Ectodermal cell (in vitro differentiated cells): ENCODE data around the gene SPEM2.
A peak's percentile ranks its signal among the peaks of the same experiment; 100 is the strongest.

Experiments
- H3K27ac ChIP-seq: 2 replicates; pipeline ENCODE4 v1.7.0; 2013; ENCODE audit warnings: mild to moderate bottlenecking, low read depth, low read length; ENCODE audit not compliant: insufficient read depth, poor library complexity, severe bottlenecking
- H3K27me3 ChIP-seq: 2 replicates; pipeline ENCODE4 v1.7.0; 2013; ENCODE audit warnings: mild to moderate bottlenecking, low read length; ENCODE audit not compliant: insufficient read depth, control insufficient read depth, poor library complexity, severe bottlenecking
- H3K36me3 ChIP-seq: one replicate; pipeline ENCODE4 v1.7.0; 2013; ENCODE audit warnings: low read length; ENCODE audit not compliant: control insufficient read depth, insufficient read depth
- H3K4me1 ChIP-seq: one replicate; pipeline ENCODE4 v1.7.0; 2013; ENCODE audit warnings: low read length; ENCODE audit not compliant: control insufficient read depth, insufficient read depth
- H3K4me3 ChIP-seq: 2 replicates; pipeline ENCODE4 v1.7.0; 2013; ENCODE audit warnings: low read depth, low read length, control low read depth; ENCODE audit not compliant: insufficient read depth
- H3K9me3 ChIP-seq: 2 replicates; pipeline ENCODE4 v1.7.0; 2013; ENCODE audit warnings: mild to moderate bottlenecking, low read length, moderate library complexity; ENCODE audit not compliant: control insufficient read depth
- WGBS, 2 experiments: methylation state at CpG; one replicate each; pipeline ENCODE4 v1.1.7; 2013; ENCODE audit warnings: missing lambda C conversion rate in 2 of 2; 5-methylcytosine and 5-hydroxymethylcytosine counted together

SPEM2 gene

DNA sequence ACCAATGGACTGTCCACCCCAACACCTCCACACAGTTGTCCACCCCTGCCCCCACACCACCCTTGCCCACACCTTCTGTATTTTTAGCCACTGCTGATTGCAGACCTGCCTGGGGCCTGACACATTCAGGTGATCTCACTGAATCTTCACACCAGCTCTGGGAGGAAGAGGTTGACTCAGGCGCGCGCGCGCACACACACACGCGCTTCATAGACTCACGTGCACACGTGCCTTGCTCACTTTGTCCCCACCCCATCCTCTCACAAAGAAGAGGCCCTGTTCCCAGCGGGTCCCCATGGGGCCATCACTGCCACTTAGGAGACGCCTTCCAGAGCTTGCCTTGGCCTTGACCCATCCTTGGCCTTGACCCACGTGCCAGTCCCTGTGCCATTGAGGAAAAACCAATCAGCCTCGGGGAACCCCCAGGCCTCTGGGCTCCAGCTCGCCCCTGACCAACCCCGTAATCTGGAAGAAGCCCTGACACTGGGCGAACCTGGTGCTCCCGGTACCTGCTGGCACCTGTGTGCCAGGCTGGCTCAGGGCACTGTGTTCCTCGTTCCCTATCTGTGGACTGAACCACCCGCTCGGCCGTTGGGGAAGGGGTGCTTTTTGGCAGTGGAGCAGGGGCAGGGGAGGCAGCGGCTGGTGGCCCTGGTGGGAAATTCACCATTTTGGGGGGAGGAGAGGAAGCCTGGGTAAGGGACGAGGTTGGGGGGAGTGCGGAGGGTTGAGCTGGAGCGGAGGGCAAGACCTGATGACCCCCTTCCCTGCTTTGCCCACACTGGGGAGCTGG is 14.6 kb upstream of the SPEM2 start:
- Histone ChIP-seq H3K4me3 (no peak overlapping the region), H3K4me1 (peaks cover 22% of the 10 kb centered on the region), H3K36me3 (peaks cover 36% of the 10 kb centered on the region), H3K9me3 (no peaks in the 10 kb centered on the region), H3K27me3 (no peaks in the 10 kb centered on the region), H3K27ac (no peak overlapping the region)
- 95 to 96% methylated on average over 25 of the region's 25 CpGs for WGBS, 2 experiments

DNA sequence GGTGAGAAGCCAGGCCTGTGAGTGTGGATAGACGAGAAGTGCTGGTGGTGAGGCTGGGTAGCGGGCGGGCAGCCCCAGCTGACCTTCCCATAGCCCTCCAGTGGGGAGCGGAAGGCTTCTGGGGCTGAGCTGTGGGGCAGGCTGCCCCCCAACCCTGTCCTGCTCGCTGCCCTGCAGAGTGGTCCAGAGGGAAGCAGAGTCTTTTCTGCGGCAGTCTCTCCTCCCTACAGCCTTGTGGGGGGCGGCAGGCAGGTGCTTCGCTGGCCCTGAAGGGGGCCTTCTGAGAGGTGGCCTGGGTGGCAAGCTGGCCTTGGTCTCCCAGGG is 14.0 kb upstream of the SPEM2 start:
- Histone ChIP-seq H3K27ac (no peak overlapping the region), H3K36me3 (peaks cover 37% of the 10 kb centered on the region), H3K4me1 (peaks cover 19% of the 10 kb centered on the region), H3K9me3 (no peaks in the 10 kb centered on the region), H3K27me3 (no peaks in the 10 kb centered on the region), H3K4me3 (no peak overlapping the region)
- 89 to 93% methylated on average over 8 of the region's 8 CpGs for WGBS, 2 experiments

DNA sequence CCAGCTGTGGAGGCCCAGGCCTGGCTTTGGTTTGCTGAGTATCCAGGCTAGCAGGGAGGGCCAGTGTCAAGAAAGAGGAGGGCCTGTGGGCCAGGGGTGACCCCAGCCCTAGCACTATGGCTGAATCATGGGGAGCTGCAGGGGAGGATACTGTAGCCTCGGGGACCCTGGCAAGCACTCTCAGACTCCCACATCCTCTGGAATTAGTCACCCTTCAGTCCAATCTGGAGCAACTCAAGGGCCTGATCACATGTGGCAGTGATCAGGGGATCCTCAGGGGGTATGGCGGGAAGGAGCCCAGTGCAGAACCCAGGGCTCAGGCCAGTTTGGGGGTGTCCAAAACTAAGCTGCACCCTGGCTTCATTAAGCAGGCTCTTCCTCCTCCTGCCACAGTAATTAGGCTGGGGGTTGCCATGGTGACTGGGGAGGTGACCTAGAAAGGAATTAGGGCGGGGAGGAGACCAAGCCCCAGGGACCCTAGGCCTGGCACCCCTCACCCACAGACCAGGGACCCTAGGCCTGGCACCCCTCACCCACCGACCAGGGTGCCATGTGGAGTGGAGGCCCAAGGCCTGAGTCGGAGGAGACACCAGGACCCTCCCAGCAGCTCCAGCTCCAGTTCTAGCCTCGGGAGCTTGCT is 11.9 kb upstream of the SPEM2 start:
- Histone ChIP-seq H3K36me3 (peaks cover 36% of the 10 kb centered on the region), H3K4me3 (no peak overlapping the region), H3K27ac (no peak overlapping the region), H3K4me1 (peaks cover 15% of the 10 kb centered on the region), H3K27me3 (no peaks in the 10 kb centered on the region), H3K9me3 (no peaks in the 10 kb centered on the region)
- WGBS, 2 experiments, result 89 to 94% methylated on average over 6 of the region's 6 CpGs

DNA sequence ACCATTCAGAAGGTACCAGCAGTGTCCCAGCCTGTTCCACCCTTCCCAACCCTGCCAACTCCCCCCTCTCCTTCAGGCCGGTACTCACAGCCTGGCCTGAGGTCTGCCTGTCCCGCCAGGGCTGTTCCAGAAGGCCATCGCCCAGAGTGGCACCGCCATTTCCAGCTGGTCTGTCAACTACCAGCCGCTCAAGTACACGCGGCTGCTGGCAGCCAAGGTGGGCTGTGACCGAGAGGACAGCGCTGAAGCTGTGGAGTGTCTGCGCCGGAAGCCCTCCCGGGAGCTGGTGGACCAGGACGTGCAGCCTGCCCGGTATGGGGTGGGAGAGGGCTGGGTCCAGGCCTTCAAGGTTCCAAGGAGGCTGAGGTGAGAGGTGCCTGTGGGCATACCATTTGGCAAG is 10.6 kb upstream of the SPEM2 start:
- Histone ChIP-seq H3K27ac (no peak overlapping the region), H3K4me1 (peaks cover 28% of the 10 kb centered on the region), H3K4me3 (no peak overlapping the region), H3K9me3 (no peaks in the 10 kb centered on the region), H3K36me3 (peaks cover 23% of the 10 kb centered on the region), H3K27me3 (no peaks in the 10 kb centered on the region)
- WGBS, 2 experiments, result 88% methylated on average over 14 of the region's 14 CpGs

DNA sequence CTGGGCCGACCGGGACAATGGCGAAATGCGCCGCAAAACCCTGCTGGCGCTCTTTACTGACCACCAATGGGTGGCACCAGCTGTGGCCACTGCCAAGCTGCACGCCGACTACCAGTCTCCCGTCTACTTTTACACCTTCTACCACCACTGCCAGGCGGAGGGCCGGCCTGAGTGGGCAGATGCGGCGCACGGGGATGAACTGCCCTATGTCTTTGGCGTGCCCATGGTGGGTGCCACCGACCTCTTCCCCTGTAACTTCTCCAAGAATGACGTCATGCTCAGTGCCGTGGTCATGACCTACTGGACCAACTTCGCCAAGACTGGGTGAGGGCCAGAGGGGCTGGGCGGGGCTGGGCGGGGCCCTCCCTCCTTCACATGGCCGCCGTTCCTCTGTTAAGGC is 9.6 kb upstream of the SPEM2 start:
- 95% methylated on average over 23 of the region's 23 CpGs for WGBS, 2 experiments

DNA sequence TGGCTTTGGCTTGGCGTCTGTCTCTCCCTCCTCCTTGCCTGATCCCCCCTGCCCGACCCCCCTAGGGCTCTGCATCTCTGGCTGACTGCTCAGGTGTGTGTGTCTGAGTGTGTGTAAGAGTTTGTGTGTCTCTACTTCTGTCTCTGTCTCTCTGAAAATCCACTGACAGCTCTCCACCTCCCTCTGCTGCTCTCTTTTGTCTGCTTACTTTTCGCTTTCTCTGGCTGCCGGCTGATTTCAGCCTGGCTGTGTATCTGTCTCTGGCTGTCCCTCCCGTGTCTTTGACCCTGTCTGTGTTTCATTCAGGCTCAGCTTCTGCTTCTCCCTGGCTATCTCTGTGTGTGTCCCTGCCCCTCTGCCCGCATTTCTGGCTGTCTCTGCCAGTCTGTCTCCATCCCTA is 9.1 kb upstream of the SPEM2 start:
- Histone ChIP-seq H3K27ac (no peak overlapping the region), H3K4me1 (peaks cover 40% of the 10 kb centered on the region), H3K9me3 (no peaks in the 10 kb centered on the region), H3K36me3 (peaks cover 12% of the 10 kb centered on the region), H3K4me3 (no peak overlapping the region), H3K27me3 (no peaks in the 10 kb centered on the region)
- WGBS, 2 experiments, result 85% methylated on average over 5 to 6 of the region's 6 CpGs

More for the DNA sequence above, 9.6 kb upstream of the SPEM2 start:
- H3K27me3 ChIP-seq, result no peaks in the 10 kb centered on the region
- H3K36me3 ChIP-seq, result peaks cover 13% of the 10 kb centered on the region
- H3K27ac ChIP-seq, result no peak overlapping the region
- peaks cover 37% of the 10 kb centered on the region for H3K4me1 ChIP-seq
- H3K9me3 ChIP-seq, result no peaks in the 10 kb centered on the region
- H3K4me3 ChIP-seq, result no peak overlapping the region

DNA sequence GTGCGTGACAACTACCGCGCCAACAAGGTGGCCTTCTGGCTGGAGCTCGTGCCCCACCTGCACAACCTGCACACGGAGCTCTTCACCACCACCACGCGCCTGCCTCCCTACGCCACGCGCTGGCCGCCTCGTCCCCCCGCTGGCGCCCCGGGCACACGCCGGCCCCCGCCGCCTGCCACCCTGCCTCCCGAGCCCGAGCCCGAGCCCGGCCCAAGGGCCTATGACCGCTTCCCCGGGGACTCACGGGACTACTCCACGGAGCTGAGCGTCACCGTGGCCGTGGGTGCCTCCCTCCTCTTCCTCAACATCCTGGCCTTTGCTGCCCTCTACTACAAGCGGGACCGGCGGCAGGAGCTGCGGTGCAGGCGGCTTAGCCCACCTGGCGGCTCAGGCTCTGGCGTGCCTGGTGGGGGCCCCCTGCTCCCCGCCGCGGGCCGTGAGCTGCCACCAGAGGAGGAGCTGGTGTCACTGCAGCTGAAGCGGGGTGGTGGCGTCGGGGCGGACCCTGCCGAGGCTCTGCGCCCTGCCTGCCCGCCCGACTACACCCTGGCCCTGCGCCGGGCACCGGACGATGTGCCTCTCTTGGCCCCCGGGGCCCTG is 8.3 kb upstream of the SPEM2 start:
- Histone ChIP-seq H3K4me3 (no peak overlapping the region), H3K4me1 (peaks cover 40% of the 10 kb centered on the region), H3K9me3 (no peaks in the 10 kb centered on the region), H3K27ac (no peak overlapping the region), H3K36me3 (peaks cover 12% of the 10 kb centered on the region), H3K27me3 (no peaks in the 10 kb centered on the region)
- 94% methylated on average over 54 of the region's 54 CpGs for WGBS, 2 experiments

DNA sequence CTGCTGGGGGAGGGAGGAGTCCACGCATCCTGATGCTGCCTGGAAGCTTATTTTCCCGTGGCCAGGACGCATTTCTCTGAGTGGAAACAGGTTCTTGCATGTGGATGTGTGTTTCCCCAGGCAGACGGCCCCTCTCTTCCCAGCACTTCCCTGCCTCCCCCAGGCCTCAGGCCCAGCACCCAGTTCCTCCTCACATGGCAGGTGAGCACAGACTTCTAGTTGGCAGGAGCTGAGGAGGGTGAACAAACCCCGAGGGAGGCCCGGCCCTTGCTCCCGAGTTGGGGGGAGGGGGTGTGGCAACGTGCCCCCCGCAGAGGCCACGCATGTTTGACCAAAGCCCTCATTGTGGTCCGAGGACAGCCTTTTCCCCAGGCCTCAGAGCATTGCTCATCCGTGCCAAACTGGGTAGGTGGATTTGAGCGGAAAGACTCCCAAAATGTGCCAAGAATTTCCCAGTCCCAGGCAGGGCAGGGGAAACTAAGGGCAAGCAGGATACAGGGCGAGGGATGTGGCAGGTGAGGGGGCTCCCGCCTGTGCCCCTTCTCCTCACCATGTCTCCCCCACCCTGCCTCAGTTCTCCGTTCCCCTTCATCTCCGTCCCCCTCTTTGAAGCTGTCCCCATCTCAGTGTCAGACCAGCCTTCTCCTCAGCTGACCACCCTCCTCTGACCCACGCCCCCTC is 6.8 kb upstream of the SPEM2 start:
- 73 to 76% methylated on average over 18 of the region's 18 CpGs for WGBS, 2 experiments
- Histone ChIP-seq H3K4me1 (peaks cover 31% of the 10 kb centered on the region), H3K27ac (peak overlapping the region; percentile 8), H3K27me3 (no peaks in the 10 kb centered on the region), H3K36me3 (peaks cover 12% of the 10 kb centered on the region), H3K9me3 (no peaks in the 10 kb centered on the region), H3K4me3 (no peak overlapping the region)

DNA sequence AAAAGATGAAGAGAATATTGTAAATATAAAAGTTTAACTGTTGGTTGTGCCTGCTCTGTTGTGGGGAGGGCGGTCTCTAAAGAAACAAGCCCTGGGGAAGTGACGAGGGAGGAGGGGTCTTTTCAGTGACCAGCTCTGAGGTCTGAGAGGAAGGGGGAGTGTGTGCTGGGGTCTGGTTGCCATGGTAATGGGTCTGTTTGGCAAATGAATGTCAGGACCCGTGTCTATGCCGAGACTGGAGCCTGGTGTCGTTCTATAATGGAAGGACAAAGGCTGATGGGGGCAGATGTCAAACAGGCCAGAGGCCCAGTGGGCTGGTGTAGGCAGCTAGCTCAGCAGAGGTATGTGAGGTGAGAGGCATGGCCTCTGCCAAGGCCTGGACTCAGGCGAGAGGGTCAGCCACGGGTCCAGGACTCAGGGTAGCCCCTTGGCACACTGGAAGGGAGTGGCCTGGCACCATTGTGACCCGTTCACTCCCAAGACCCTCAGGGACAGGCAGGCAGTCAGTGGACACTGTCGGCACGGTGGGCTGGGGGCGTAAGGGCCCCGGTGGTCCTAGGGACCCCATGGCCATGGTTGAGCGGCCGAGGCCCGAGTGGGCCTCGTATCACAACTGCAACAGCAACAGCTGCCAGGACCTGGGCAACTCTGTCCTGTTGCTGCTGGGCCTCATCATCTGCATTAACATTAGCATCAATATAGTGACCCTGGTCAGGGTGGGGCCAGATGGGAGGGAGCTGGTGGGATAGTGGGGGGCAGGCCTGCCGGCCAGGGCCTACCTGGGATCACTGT is 5.4 kb upstream of the SPEM2 start, which contains the start of gene SPEM1:
TSS of gene SPEM1 (plus strand) at position 506 of the 792 bp plus-strand sequence. CDS start at position 567, 61 bp downstream.
- Histone ChIP-seq H3K36me3 (peaks cover 9% of the 10 kb centered on the region), H3K4me3 (no peak within 1 kb of the TSS), H3K27ac (peak within 1 kb of the TSS; percentile 89), H3K4me1 (peaks cover 30% of the 10 kb centered on the region), H3K9me3 (no peaks in the 10 kb centered on the region), H3K27me3 (no peaks in the 10 kb centered on the region)
- WGBS, 2 experiments, result 72 to 80% methylated on average over 17 of the region's 17 CpGs
